Neural progenitor cell (in vitro differentiated cells): ENCODE results near the gene ARHGEF18. TPM values are rescaled to one million over a fixed set of nuclear protein-coding genes. Genes with fewer than 3 reads are reported as not detected.
A peak's percentile ranks its signal among the peaks of the same experiment; 100 is the strongest.
"Not testable (repeated sequence)": the region's sequence is repeated elsewhere in the genome, so short reads cannot be mapped to it uniquely, and the experiment has no call there.

ENCODE experiments used
- DNase-seq: peaks from one replicate; pipeline ENCODE4 v3.0.0-alpha.2; 2016; ENCODE audit warnings: low spot score
- H2AFZ ChIP-seq: fragments of 200-600 bp; sonication (generic); replicated peaks from 2 replicates; pipeline ENCODE4 v1.6.1; 2016; ENCODE audit warnings: antibody characterized with exemption
- H3F3A ChIP-seq: fragments of 200-600 bp; sonication (generic); 2 replicates; pipeline ENCODE4 v1.6.1; 2016; ENCODE audit warnings: antibody characterized with exemption, low read depth
- H3K27ac ChIP-seq: fragments of 200-600 bp; sonication (generic); 2 replicates; pipeline ENCODE4 v1.5.1; 2016; ENCODE audit warnings: mild to moderate bottlenecking
- H3K27me3 ChIP-seq: fragments of 200-600 bp; sonication (generic); 2 replicates; pipeline ENCODE4 v1.6.1; 2016; ENCODE audit warnings: mild to moderate bottlenecking, moderate library complexity
- H3K36me3 ChIP-seq: fragments of 200-600 bp; sonication (generic); 2 replicates; pipeline ENCODE4 v1.5.1; 2016
- H3K4me1 ChIP-seq: fragments of 200-600 bp; sonication (generic); 2 replicates; pipeline ENCODE4 v1.6.1; 2016; ENCODE audit warnings: mixed run types
- H3K4me2 ChIP-seq: fragments of 200-600 bp; sonication (generic); 2 replicates; pipeline ENCODE4 v1.6.1; 2016
- H3K4me3 ChIP-seq: fragments of 200-600 bp; sonication (generic); 2 replicates; pipeline ENCODE4 v1.5.1; 2016
- H3K79me2 ChIP-seq: fragments of 200-600 bp; sonication (generic); 2 replicates; pipeline ENCODE4 v1.6.1; 2016; ENCODE audit warnings: low read depth
- H3K9ac ChIP-seq: fragments of 200-600 bp; sonication (generic); 2 replicates; pipeline ENCODE4 v1.6.1; 2016
- H3K9me3 ChIP-seq: fragments of 200-600 bp; sonication (generic); 2 replicates; pipeline ENCODE4 v1.5.1; 2016; ENCODE audit warnings: low read depth
- H4K20me1 ChIP-seq: fragments of 200-600 bp; sonication (generic); 2 replicates; pipeline ENCODE4 v1.6.1; 2016; ENCODE audit warnings: low read depth
- H3K27ac Mint-ChIP-seq: 3 replicates; pipeline ENCODE4 v1.8.0; 2021; ENCODE audit warnings: mixed read lengths
- H3K27me3 Mint-ChIP-seq: 2 replicates; pipeline ENCODE4 v1.8.0; 2022; ENCODE audit warnings: low read depth, mild to moderate bottlenecking, inconsistent platforms, moderate library complexity, mixed read lengths; ENCODE audit not compliant: insufficient read depth
- H3K36me3 Mint-ChIP-seq: 3 replicates; pipeline ENCODE4 v1.8.0; 2021; ENCODE audit warnings: mixed read lengths
- H3K4me1 Mint-ChIP-seq: 3 replicates; pipeline ENCODE4 v1.8.0; 2021; ENCODE audit warnings: mixed read lengths
- H3K4me3 Mint-ChIP-seq: 3 replicates; pipeline ENCODE4 v1.8.0; 2021; ENCODE audit warnings: mild to moderate bottlenecking, moderate library complexity, mixed read lengths
- H3K9me3 Mint-ChIP-seq: 3 replicates; pipeline ENCODE4 v1.8.0; 2020; ENCODE audit warnings: mixed read lengths
- CTCF ChIP-seq: fragments of 200-600 bp; sonication (generic); IDR thresholded peaks from 2 replicates; pipeline ENCODE4 v1.5.1; 2017; ENCODE audit warnings: antibody characterized with exemption, mild to moderate bottlenecking
- EZH2 ChIP-seq: fragments of 200-600 bp; sonication (generic); IDR thresholded peaks from 2 replicates; pipeline ENCODE4 v1.6.1; 2017; ENCODE audit warnings: antibody characterized with exemption, mild to moderate bottlenecking, moderate library complexity
- EZH2phosphoT487 ChIP-seq: fragments of 200-600 bp; sonication (generic); IDR thresholded peaks from 2 replicates; pipeline ENCODE4 v1.6.1; 2017; ENCODE audit warnings: antibody characterized with exemption
- total RNA-seq: library from RNA; depleted of rRNA; stranded (reverse); fragments of >200 nt; gene quantifications from 2 replicates; pipeline ENCODE4 v1.2.3, GENCODE V29; 2015; ENCODE audit warnings: low replicate concordance

The ARHGEF18 gene
- total RNA-seq, 1 donor from 2014 or later: 13.6 TPM

GRCh38 chr19:7368456-7368855, 19.7 kb downstream of the ARHGEF18 start:
- H3K27ac Mint-ChIP-seq: peak overlapping the region; percentile 6
- no peaks in the 10 kb centered on the region for H3K36me3 Mint-ChIP-seq
- no peak for DNase-seq
- Histone ChIP-seq H3K36me3 (no peaks in the 10 kb centered on the region), H3K27ac (no peak overlapping the region), H3K9me3 (no peaks in the 10 kb centered on the region), H3F3A (no peaks in the 10 kb centered on the region), H3K27me3 (peaks cover 17% of the 10 kb centered on the region), H3K9ac (no peak overlapping the region), H4K20me1 (no peaks in the 10 kb centered on the region), H3K4me1 (no peaks in the 10 kb centered on the region), H3K4me3 (no peak overlapping the region), H3K79me2 (no peaks in the 10 kb centered on the region), H3K4me2 (no peak overlapping the region), H2AFZ (peak overlapping the region; percentile 59)
- H3K27me3 Mint-ChIP-seq: peaks cover 22% of the 10 kb centered on the region
- H3K4me1 Mint-ChIP-seq: no peaks in the 10 kb centered on the region
- TF ChIP-seq EZH2 (no peak), EZH2phosphoT487 (no peak), CTCF (no peak)
- H3K4me3 Mint-ChIP-seq: no peak overlapping the region
- no peaks in the 10 kb centered on the region for H3K9me3 Mint-ChIP-seq

DNA sequence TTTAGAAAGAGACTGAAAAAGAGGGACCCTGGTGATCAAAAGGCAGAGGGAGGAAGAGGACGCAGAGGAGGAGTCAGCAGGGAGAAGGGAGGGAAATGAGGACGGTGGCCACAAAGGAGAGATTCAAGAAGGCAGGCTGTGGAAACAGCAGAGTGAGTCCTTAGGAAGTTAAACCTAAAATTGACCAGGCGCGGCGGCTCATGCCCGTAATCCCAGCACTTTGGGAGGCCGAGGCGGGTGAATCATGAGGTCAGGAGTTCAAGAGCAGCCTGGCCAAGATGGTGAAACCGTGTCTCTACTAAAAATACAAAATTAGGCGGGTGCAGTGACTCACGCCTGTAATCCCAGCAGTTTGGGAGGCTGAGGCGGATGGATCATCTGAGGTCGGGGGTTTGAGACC, 20.1 kb downstream of the ARHGEF18 start:
- not testable (repeated sequence) for H3K9ac ChIP-seq
- peak overlapping the region; percentile 6 for H3K27ac Mint-ChIP-seq

GRCh38 chr19:7370546-7370945, 21.8 kb downstream of the ARHGEF18 start:
- Mint-ChIP-seq H3K4me1 (no peaks in the 10 kb centered on the region), H3K27me3 (peaks cover 15% of the 10 kb centered on the region), H3K9me3 (no peaks in the 10 kb centered on the region), H3K36me3 (no peaks in the 10 kb centered on the region), H3K4me3 (no peak overlapping the region), H3K27ac (no peak overlapping the region)
- H3K4me2 ChIP-seq: no peak overlapping the region
- H3K36me3 ChIP-seq: no peaks in the 10 kb centered on the region
- H3K9me3 ChIP-seq: no peaks in the 10 kb centered on the region
- no peaks in the 10 kb centered on the region for H3K4me1 ChIP-seq
- H3K9ac ChIP-seq: no peak overlapping the region
- no peaks in the 10 kb centered on the region for H3F3A ChIP-seq
- H2AFZ ChIP-seq: no peak overlapping the region
- no peaks in the 10 kb centered on the region for H3K27me3 ChIP-seq
- no peak for DNase-seq
- H3K79me2 ChIP-seq: no peaks in the 10 kb centered on the region
- TF ChIP-seq EZH2phosphoT487: no peak
- no peak for TF ChIP-seq EZH2
- TF ChIP-seq CTCF: no peak
- H3K4me3 ChIP-seq: no peak overlapping the region
- H3K27ac ChIP-seq: no peak overlapping the region
- no peaks in the 10 kb centered on the region for H4K20me1 ChIP-seq

More for the DNA sequence above, 20.1 kb downstream of the ARHGEF18 start:
- H3K36me3 Mint-ChIP-seq, H3K4me1 Mint-ChIP-seq, H3K4me2 ChIP-seq, H3K9me3 ChIP-seq, H3F3A ChIP-seq, H3K4me3 Mint-ChIP-seq, H3K36me3 ChIP-seq, H3K4me1 ChIP-seq, H3K27ac ChIP-seq, H3K79me2 ChIP-seq, DNase-seq, H4K20me1 ChIP-seq, H3K4me3 ChIP-seq, H3K9me3 Mint-ChIP-seq: not testable (repeated sequence)
- peaks cover 13% of the 10 kb centered on the region for H3K27me3 ChIP-seq
- peak overlapping the region; percentile 59 for H2AFZ ChIP-seq
- peaks cover 20% of the 10 kb centered on the region for H3K27me3 Mint-ChIP-seq

DNA sequence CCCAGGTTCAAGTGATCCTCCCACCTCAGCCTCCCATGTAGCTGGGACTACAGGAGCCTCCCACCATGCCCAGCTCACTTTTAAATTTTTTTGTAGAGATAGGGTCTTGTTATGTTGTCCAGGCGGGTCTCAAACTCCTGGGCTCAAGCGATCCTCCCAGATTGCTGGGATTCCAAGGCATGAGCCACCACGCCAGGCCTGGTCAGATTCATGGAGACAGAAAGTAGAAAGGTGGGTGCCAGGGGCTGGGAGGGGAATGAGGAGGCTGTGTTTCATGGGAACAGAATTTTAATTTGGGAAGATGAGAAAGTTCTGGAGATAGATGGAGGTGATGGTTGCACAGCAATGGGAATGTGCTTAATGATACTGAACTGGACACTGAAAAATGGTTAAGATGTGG, 22.3 kb downstream of the ARHGEF18 start:
- no peak overlapping the region for H3K27ac Mint-ChIP-seq
- no peak overlapping the region for H3K4me3 ChIP-seq

More for the DNA sequence above, 22.3 kb downstream of the ARHGEF18 start:
- Mint-ChIP-seq H3K4me1 (no peaks in the 10 kb centered on the region), H3K9me3 (no peaks in the 10 kb centered on the region), H3K27me3 (peaks cover 11% of the 10 kb centered on the region), H3K4me3 (peak overlapping the region; percentile 38), H3K36me3 (no peaks in the 10 kb centered on the region)
- Histone ChIP-seq H3K4me2 (no peak overlapping the region), H3K36me3 (no peaks in the 10 kb centered on the region), H3K9me3 (no peaks in the 10 kb centered on the region), H3K79me2 (no peaks in the 10 kb centered on the region), H3K27me3 (no peaks in the 10 kb centered on the region), H3F3A (no peaks in the 10 kb centered on the region), H3K9ac (no peak overlapping the region), H4K20me1 (no peaks in the 10 kb centered on the region), H2AFZ (no peak overlapping the region), H3K4me1 (peaks cover 2% of the 10 kb centered on the region), H3K27ac (no peak overlapping the region)
- no peak for DNase-seq
- TF ChIP-seq CTCF: no peak
- no peak for TF ChIP-seq EZH2
